Activated T-cell treated with anti-CD3 and anti-CD28 coated beads for 4 hours (primary cell): Measurements from ENCODE around the gene CATSPER1.

Experiments used
- DNase-seq: peaks from one replicate; pipeline ENCODE4 v3.0.0-alpha.2; 2020

The CATSPER1 gene

GRCh38 chr11:65967329-65967934 is 58.8 kb downstream of the CATSPER1 start:
- no peak for DNase-seq
